Stimulated activated effector memory CD8-positive, alpha-beta T cell treated with anti-CD3 and anti-CD28 coated beads, Interleukin-12 subunit alpha, Interleukin-12 subunit beta, amount 100 ng/mL, for 72 hours (primary cell): ENCODE measurements around the gene CBX5.
A peak's percentile ranks its signal among the peaks of the same experiment; 100 is the strongest.
"Not testable (repeated sequence)": the region's sequence is repeated elsewhere in the genome, so short reads cannot be mapped to it uniquely, and the experiment has no call there.

ENCODE experiments used
- ATAC-seq: fragments of 150-1000 bp; cut with Tn5 transposase; 2 replicates; pipeline ENCODE4 v1.10.0; 2021
- DNase-seq, 2 donors: peaks; one replicate each; pipeline ENCODE4 v3.0.0; 2021 to 2022; ENCODE audit warnings: low spot score in 2 of 2
- H3K27ac Mint-ChIP-seq: one replicate; pipeline ENCODE4 v1.8.0; 2022; ENCODE audit warnings: mild to moderate bottlenecking, mixed read lengths
- H3K36me3 Mint-ChIP-seq: one replicate; pipeline ENCODE4 v1.8.0; 2022; ENCODE audit warnings: mild to moderate bottlenecking, mixed read lengths
- H3K4me1 Mint-ChIP-seq: one replicate; pipeline ENCODE4 v1.8.0; 2022; ENCODE audit warnings: mixed read lengths
- H3K4me3 Mint-ChIP-seq: one replicate; pipeline ENCODE4 v1.8.0; 2022; ENCODE audit warnings: mild to moderate bottlenecking, mixed read lengths
- H3K9me3 Mint-ChIP-seq: one replicate; pipeline ENCODE4 v1.8.0; 2022; ENCODE audit warnings: mixed read lengths

Gene CBX5

GRCh38 chr12:54191126-54191525 lies 88.8 kb downstream of the CBX5 start:
- H3K9me3 Mint-ChIP-seq, result no peaks in the 10 kb centered on the region
- no peak overlapping the region for H3K27ac Mint-ChIP-seq
- H3K4me3 Mint-ChIP-seq, result no peak overlapping the region
- DNase-seq (no peak), ATAC-seq (no peak)
- H3K4me1 Mint-ChIP-seq, result peaks cover 22% of the 10 kb centered on the region
- peaks cover 6% of the 10 kb centered on the region for H3K36me3 Mint-ChIP-seq

GRCh38 chr12:54189198-54189539 lies 90.8 kb downstream of the CBX5 start:
- peaks cover 17% of the 10 kb centered on the region for H3K4me1 Mint-ChIP-seq
- DNase-seq (no peak), ATAC-seq (no peak)
- peaks cover 6% of the 10 kb centered on the region for H3K36me3 Mint-ChIP-seq
- H3K4me3 Mint-ChIP-seq, result peak overlapping the region; percentile 73
- H3K27ac Mint-ChIP-seq, result peak overlapping the region; percentile 32
- H3K9me3 Mint-ChIP-seq, result no peaks in the 10 kb centered on the region

GRCh38 chr12:54187075-54187474 lies 92.8 kb downstream of the CBX5 start:
- Mint-ChIP-seq H3K9me3 (no peaks in the 10 kb centered on the region), H3K27ac (no peak overlapping the region), H3K36me3 (peaks cover 6% of the 10 kb centered on the region), H3K4me3 (peak overlapping the region; percentile 73), H3K4me1 (peaks cover 17% of the 10 kb centered on the region)
- DNase-seq (no peak), ATAC-seq (no peak)

- no peak for DNase-seq
- no peaks in the 10 kb centered on the region for H3K9me3 Mint-ChIP-seq
- H3K27ac Mint-ChIP-seq, result no peak overlapping the region
- peaks cover 12% of the 10 kb centered on the region for H3K4me1 Mint-ChIP-seq
- ATAC-seq, result no peak
- peaks cover 16% of the 10 kb centered on the region for H3K36me3 Mint-ChIP-seq
- H3K4me3 Mint-ChIP-seq, result no peak overlapping the region
Observed at GRCh38 chr12:54185919-54186318, 94.0 kb downstream of the CBX5 start.

- not testable (repeated sequence) for H3K4me3 Mint-ChIP-seq, H3K27ac Mint-ChIP-seq, ATAC-seq, H3K9me3 Mint-ChIP-seq, DNase-seq
- Mint-ChIP-seq H3K4me1 (peaks cover 12% of the 10 kb centered on the region), H3K36me3 (peaks cover 21% of the 10 kb centered on the region)
Observed at GRCh38 chr12:54185297-54185696, 94.6 kb downstream of the CBX5 start.

- Mint-ChIP-seq H3K4me3 (no peak overlapping the region), H3K4me1 (peaks cover 10% of the 10 kb centered on the region), H3K9me3 (no peaks in the 10 kb centered on the region), H3K36me3 (peaks cover 21% of the 10 kb centered on the region), H3K27ac (no peak overlapping the region)
- DNase-seq (no peak), ATAC-seq (no peak)
Observed at GRCh38 chr12:54184024-54184805, 95.7 kb downstream of the CBX5 start.

GRCh38 chr12:54182981-54183380 lies 96.9 kb downstream of the CBX5 start:
- Mint-ChIP-seq H3K36me3 (peaks cover 21% of the 10 kb centered on the region), H3K27ac (no peak overlapping the region), H3K9me3 (no peaks in the 10 kb centered on the region), H3K4me3 (no peak overlapping the region), H3K4me1 (peaks cover 6% of the 10 kb centered on the region)
- DNase-seq, result no peak
- no peak for ATAC-seq

GRCh38 chr12:54182086-54182485 lies 97.8 kb downstream of the CBX5 start:
- peaks cover 19% of the 10 kb centered on the region for H3K36me3 Mint-ChIP-seq
- H3K4me1 Mint-ChIP-seq, result no peaks in the 10 kb centered on the region
- no peaks in the 10 kb centered on the region for H3K9me3 Mint-ChIP-seq
- no peak overlapping the region for H3K27ac Mint-ChIP-seq
- DNase-seq, result no peak
- no peak for ATAC-seq
- no peak overlapping the region for H3K4me3 Mint-ChIP-seq
